ENCODE measurements around the gene CEP128. TPM values are rescaled to one million over a fixed set of nuclear protein-coding genes. Genes with fewer than 3 reads are reported as not detected.

Gene CEP128
- total and polyA plus RNA-seq, 5 experiments from 2014 or later: 2.0 to 8.7 (median 3.1) TPM

GRCh38 chr14:80535171-80535570 lies 406.4 kb downstream of the CEP128 start:
- POLR2A ChIA-PET: no interaction called here
- no peak overlapping the region for H3K4me3 Mint-ChIP-seq
- H3K9me3 Mint-ChIP-seq: peaks cover 5 to 14% (median 9%) of the 10 kb centered on the region in 9 donors
- H3K36me3 Mint-ChIP-seq: peaks cover 0 to 14% (median 5%) of the 10 kb centered on the region in 3 donors
- no peak overlapping the region for H3K27ac Mint-ChIP-seq
- ATAC-seq: no peak
- H3K27me3 Mint-ChIP-seq: no peaks in the 10 kb centered on the region
- no peaks in the 10 kb centered on the region for H3K4me1 Mint-ChIP-seq
- no peak for DNase-seq

GRCh38 chr14:80523518-80524117 lies 417.9 kb downstream of the CEP128 start:
- H3K4me1 Mint-ChIP-seq: no peaks in the 10 kb centered on the region
- POLR2A ChIA-PET: no interaction called here
- peaks cover 0 to 2% (median 0%) of the 10 kb centered on the region in 9 donors for H3K9me3 Mint-ChIP-seq
- H3K27ac Mint-ChIP-seq: no peak overlapping the region
- no peaks in the 10 kb centered on the region for H3K27me3 Mint-ChIP-seq
- DNase-seq (no peak), ATAC-seq (no peak)
- peaks cover 2 to 23% (median 12%) of the 10 kb centered on the region in 3 donors for H3K36me3 Mint-ChIP-seq
- H3K4me3 Mint-ChIP-seq: no peak overlapping the region

GRCh38 chr14:80522936-80523335 lies 418.6 kb downstream of the CEP128 start:
- H3K9me3 Mint-ChIP-seq: peaks cover 0 to 2% (median 0%) of the 10 kb centered on the region in 9 donors
- POLR2A ChIA-PET: no interaction called here
- peaks cover 2 to 29% (median 18%) of the 10 kb centered on the region in 3 donors for H3K36me3 Mint-ChIP-seq
- H3K27ac Mint-ChIP-seq: peak overlapping the region in 1 of 10 donors; percentile 52
- H3K4me3 Mint-ChIP-seq: no peak overlapping the region
- DNase-seq (no peak), ATAC-seq (no peak)
- no peaks in the 10 kb centered on the region for H3K4me1 Mint-ChIP-seq
- H3K27me3 Mint-ChIP-seq: no peaks in the 10 kb centered on the region

GRCh38 chr14:80522411-80522810 lies 419.1 kb downstream of the CEP128 start:
- Mint-ChIP-seq H3K36me3 (peaks cover 2 to 34% (median 18%) of the 10 kb centered on the region in 3 donors), H3K9me3 (peaks cover 0 to 5% (median 0%) of the 10 kb centered on the region in 9 donors)

GRCh38 chr14:80521456-80521855 lies 420.1 kb downstream of the CEP128 start:
- H3K27ac Mint-ChIP-seq: no peak overlapping the region
- H3K9me3 Mint-ChIP-seq: peaks cover 0 to 8% (median 0%) of the 10 kb centered on the region in 9 donors
- POLR2A ChIA-PET: no interaction called here
- H3K27me3 Mint-ChIP-seq: no peaks in the 10 kb centered on the region
- DNase-seq (no peak), ATAC-seq (no peak)
- H3K4me1 Mint-ChIP-seq: no peaks in the 10 kb centered on the region
- H3K4me3 Mint-ChIP-seq: no peak overlapping the region
- peaks cover 2 to 39% (median 22%) of the 10 kb centered on the region in 3 donors for H3K36me3 Mint-ChIP-seq

More at GRCh38 chr14:80522411-80522810, 419.1 kb downstream of the CEP128 start:
- no peak overlapping the region for H3K27ac Mint-ChIP-seq
- H3K4me1 Mint-ChIP-seq: no peaks in the 10 kb centered on the region
- DNase-seq (no peak), ATAC-seq (no peak)
- H3K4me3 Mint-ChIP-seq: no peak overlapping the region
- H3K27me3 Mint-ChIP-seq: no peaks in the 10 kb centered on the region
- POLR2A ChIA-PET: no interaction called here

- Mint-ChIP-seq H3K27me3 (no peaks in the 10 kb centered on the region), H3K36me3 (peaks cover 2 to 44% (median 36%) of the 10 kb centered on the region in 3 donors)
Observed at GRCh38 chr14:80519002-80519401, 422.5 kb downstream of the CEP128 start.

GRCh38 chr14:80518173-80518572 lies 423.4 kb downstream of the CEP128 start:
- H3K27me3 Mint-ChIP-seq: no peaks in the 10 kb centered on the region
- ATAC-seq: no peak
- peaks cover 0 to 30% (median 17%) of the 10 kb centered on the region in 9 donors for H3K9me3 Mint-ChIP-seq
- H3K4me1 Mint-ChIP-seq: no peaks in the 10 kb centered on the region
- peaks cover 2 to 46% (median 40%) of the 10 kb centered on the region in 3 donors for H3K36me3 Mint-ChIP-seq
- no peak overlapping the region for H3K4me3 Mint-ChIP-seq
- no peak for DNase-seq
- H3K27ac Mint-ChIP-seq: no peak overlapping the region
- POLR2A ChIA-PET: no interaction called here

More at GRCh38 chr14:80519002-80519401, 422.5 kb downstream of the CEP128 start:
- Mint-ChIP-seq H3K4me3 (no peak overlapping the region), H3K9me3 (peaks cover 0 to 25% (median 10%) of the 10 kb centered on the region in 9 donors), H3K27ac (no peak overlapping the region), H3K4me1 (no peaks in the 10 kb centered on the region)
- POLR2A ChIA-PET: no interaction called here
- DNase-seq (no peak), ATAC-seq (no peak)

GRCh38 chr14:80507292-80507869 lies 434.2 kb downstream of the CEP128 start:
- Mint-ChIP-seq H3K27ac (no peak overlapping the region), H3K36me3 (peaks cover 0 to 10% (median 5%) of the 10 kb centered on the region in 3 donors), H3K4me1 (peaks cover 0 to 1% (median 0%) of the 10 kb centered on the region in 4 donors), H3K27me3 (no peaks in the 10 kb centered on the region), H3K9me3 (peaks cover 0 to 22% (median 8%) of the 10 kb centered on the region in 9 donors), H3K4me3 (no peak overlapping the region)
- DNase-seq: no peak
- ATAC-seq: no peak
- POLR2A ChIA-PET: no interaction called here

- no peak overlapping the region for H3K4me3 Mint-ChIP-seq
- no peak for ATAC-seq
- peaks cover 0 to 1% (median 0%) of the 10 kb centered on the region in 4 donors for H3K4me1 Mint-ChIP-seq
- no peak for DNase-seq
- H3K36me3 Mint-ChIP-seq: peaks cover 0 to 10% (median 8%) of the 10 kb centered on the region in 3 donors
- no peaks in the 10 kb centered on the region for H3K27me3 Mint-ChIP-seq
- POLR2A ChIA-PET: no interaction called here
- H3K9me3 Mint-ChIP-seq: peaks cover 0 to 6% (median 0%) of the 10 kb centered on the region in 9 donors
- no peak overlapping the region for H3K27ac Mint-ChIP-seq
Observed at GRCh38 chr14:80504781-80505180, 436.8 kb downstream of the CEP128 start.

- no peaks in the 10 kb centered on the region for H3K4me1 Mint-ChIP-seq
- H3K27ac Mint-ChIP-seq: no peak overlapping the region
- POLR2A ChIA-PET: no interaction called here
- ATAC-seq (no peak), DNase-seq (no peak)
- no peaks in the 10 kb centered on the region for H3K9me3 Mint-ChIP-seq
- peaks cover 0 to 5% (median 0%) of the 10 kb centered on the region in 3 donors for H3K36me3 Mint-ChIP-seq
- H3K27me3 Mint-ChIP-seq: no peaks in the 10 kb centered on the region
- no peak overlapping the region for H3K4me3 Mint-ChIP-seq
Observed at GRCh38 chr14:80498533-80498932, 443.0 kb downstream of the CEP128 start.

- Mint-ChIP-seq H3K9me3 (no peaks in the 10 kb centered on the region), H3K27me3 (no peaks in the 10 kb centered on the region), H3K4me1 (no peaks in the 10 kb centered on the region), H3K36me3 (peaks cover 0 to 4% (median 0%) of the 10 kb centered on the region in 3 donors), H3K27ac (no peak overlapping the region), H3K4me3 (no peak overlapping the region)
- ATAC-seq (no peak), DNase-seq (no peak)
- POLR2A ChIA-PET: no interaction called here
Observed at GRCh38 chr14:80496090-80496489, 445.4 kb downstream of the CEP128 start.

GRCh38 chr14:80494769-80495168 lies 446.8 kb downstream of the CEP128 start:
- no peaks in the 10 kb centered on the region for H3K9me3 Mint-ChIP-seq
- no peaks in the 10 kb centered on the region for H3K36me3 Mint-ChIP-seq
- H3K27me3 Mint-ChIP-seq: no peaks in the 10 kb centered on the region
- ATAC-seq (no peak), DNase-seq (no peak)
- POLR2A ChIA-PET: no interaction called here
- no peak overlapping the region for H3K27ac Mint-ChIP-seq
- no peaks in the 10 kb centered on the region for H3K4me1 Mint-ChIP-seq
- H3K4me3 Mint-ChIP-seq: no peak overlapping the region

- ATAC-seq (no peak), DNase-seq (no peak)
- Mint-ChIP-seq H3K4me3 (no peak overlapping the region), H3K36me3 (no peaks in the 10 kb centered on the region), H3K9me3 (no peaks in the 10 kb centered on the region), H3K27me3 (no peaks in the 10 kb centered on the region), H3K4me1 (no peaks in the 10 kb centered on the region), H3K27ac (no peak overlapping the region)
- POLR2A ChIA-PET: no interaction called here
Observed at GRCh38 chr14:80493620-80494019, 447.9 kb downstream of the CEP128 start.
